Measurements from ENCODE around the gene P3H3. TPM values are rescaled to one million over a fixed set of nuclear protein-coding genes. Genes with fewer than 3 reads are reported as not detected.

P3H3 gene
- total RNA-seq, 1 donor from 2014 or later, result not detected

DNA sequence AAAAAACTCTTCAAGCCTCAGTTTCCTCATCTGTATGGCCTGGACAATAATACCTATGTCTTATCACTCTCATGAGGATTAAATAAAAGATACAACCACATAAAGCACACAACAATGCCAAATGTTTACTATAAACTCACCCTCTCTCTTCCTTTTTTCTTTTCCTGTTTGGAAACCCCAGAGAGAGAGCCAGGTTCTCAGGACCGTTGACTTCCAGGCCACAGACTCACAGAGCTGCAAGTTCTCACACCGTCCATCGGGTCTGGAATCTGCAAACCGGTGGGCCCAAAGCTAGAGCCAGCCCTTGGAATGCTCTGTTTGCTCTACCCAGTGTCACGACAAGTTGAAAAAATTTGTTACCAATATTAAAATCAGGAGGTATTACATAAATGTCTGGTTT, 43.4 kb upstream of the P3H3 start:
- DNase-seq (no peak), ATAC-seq (ENCODE audit: low read depth) (no peak)
- H3K4me1 Mint-ChIP-seq, result no peaks in the 10 kb centered on the region
- POLR2A ChIA-PET, result interaction anchor here (0.6 to 1.2 kb wide), 2 partner anchors 32 to 67 kb away, joined by 3 read pairs; partner anchors contain the start of genes MLF2 and USP5
- intact Hi-C loops (cut with micrococcal nuclease), result no loop called here
- CTCF ChIA-PET, result interaction anchor here (1.0 to 1.5 kb wide), 3 partner anchors 16 to 31 kb away, joined by 3 read pairs; no protein-coding TSS in a partner anchor
- no peaks in the 10 kb centered on the region for H3K27me3 Mint-ChIP-seq
- no peak overlapping the region for H3K27ac Mint-ChIP-seq
- H3K4me3 Mint-ChIP-seq, result no peak overlapping the region
- H3K9me3 Mint-ChIP-seq, result no peaks in the 10 kb centered on the region
- no peaks in the 10 kb centered on the region for H3K36me3 Mint-ChIP-seq (ENCODE audit: low read depth)
- TF ChIP-seq, protein P1, sequence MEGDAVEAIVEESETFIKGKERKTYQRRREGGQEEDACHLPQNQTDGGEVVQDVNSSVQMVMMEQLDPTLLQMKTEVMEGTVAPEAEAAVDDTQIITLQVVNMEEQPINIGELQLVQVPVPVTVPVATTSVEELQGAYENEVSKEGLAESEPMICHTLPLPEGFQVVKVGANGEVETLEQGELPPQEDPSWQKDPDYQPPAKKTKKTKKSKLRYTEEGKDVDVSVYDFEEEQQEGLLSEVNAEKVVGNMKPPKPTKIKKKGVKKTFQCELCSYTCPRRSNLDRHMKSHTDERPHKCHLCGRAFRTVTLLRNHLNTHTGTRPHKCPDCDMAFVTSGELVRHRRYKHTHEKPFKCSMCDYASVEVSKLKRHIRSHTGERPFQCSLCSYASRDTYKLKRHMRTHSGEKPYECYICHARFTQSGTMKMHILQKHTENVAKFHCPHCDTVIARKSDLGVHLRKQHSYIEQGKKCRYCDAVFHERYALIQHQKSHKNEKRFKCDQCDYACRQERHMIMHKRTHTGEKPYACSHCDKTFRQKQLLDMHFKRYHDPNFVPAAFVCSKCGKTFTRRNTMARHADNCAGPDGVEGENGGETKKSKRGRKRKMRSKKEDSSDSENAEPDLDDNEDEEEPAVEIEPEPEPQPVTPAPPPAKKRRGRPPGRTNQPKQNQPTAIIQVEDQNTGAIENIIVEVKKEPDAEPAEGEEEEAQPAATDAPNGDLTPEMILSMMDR (IDR thresholded peaks at IDR 0.05), result no peak

DNA sequence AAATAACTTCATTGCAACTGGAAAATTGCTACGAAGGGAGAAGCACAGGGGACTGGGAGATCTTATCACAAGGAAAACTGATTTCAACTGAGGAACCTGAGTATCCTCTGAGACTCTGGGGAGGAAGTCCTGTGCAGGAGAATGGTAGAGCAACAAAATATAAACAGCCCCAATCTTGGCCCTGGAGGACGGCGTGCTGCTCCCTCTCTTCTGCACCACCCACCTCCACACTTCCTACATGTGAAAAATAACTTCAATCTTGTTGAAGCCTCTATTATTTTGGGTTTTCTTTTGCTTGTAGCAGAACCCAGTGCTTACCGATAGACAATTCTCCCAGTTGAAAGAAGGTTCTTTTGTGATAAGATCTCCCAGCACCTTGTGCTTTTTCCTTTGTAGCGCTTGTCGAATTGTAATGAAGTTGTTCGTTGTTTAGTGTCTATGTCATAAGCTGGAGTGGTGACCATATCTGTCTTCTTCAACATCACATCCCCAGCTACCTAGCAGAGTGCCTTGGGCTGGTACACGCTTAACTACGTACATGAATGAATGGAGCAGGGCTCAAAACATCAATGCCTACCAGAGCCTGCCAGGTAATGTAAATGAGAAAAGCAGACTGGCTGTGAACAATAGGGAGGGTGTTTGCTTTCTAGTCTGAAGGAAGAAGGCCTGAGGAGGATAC, 41.7 kb upstream of the P3H3 start:
- H3K9me3 Mint-ChIP-seq, result no peaks in the 10 kb centered on the region
- intact Hi-C loops (cut with micrococcal nuclease), result no loop called here
- no peaks in the 10 kb centered on the region for H3K27me3 Mint-ChIP-seq
- H3K27ac Mint-ChIP-seq, result no peak overlapping the region
- ChIA-PET CTCF (no interaction called here), POLR2A (interaction anchor here (1.1 kb wide), 1 partner anchor 34 kb away, joined by 3 read pairs; the partner anchor contains the start of gene MLF2)
- H3K4me3 Mint-ChIP-seq, result no peak overlapping the region
- ATAC-seq (ENCODE audit: low read depth) (no peak), DNase-seq (no peak)
- no peaks in the 10 kb centered on the region for H3K36me3 Mint-ChIP-seq (ENCODE audit: low read depth)
- TF ChIP-seq, protein P1 (IDR thresholded peaks at IDR 0.05), result no peak
- H3K4me1 Mint-ChIP-seq, result no peaks in the 10 kb centered on the region

DNA sequence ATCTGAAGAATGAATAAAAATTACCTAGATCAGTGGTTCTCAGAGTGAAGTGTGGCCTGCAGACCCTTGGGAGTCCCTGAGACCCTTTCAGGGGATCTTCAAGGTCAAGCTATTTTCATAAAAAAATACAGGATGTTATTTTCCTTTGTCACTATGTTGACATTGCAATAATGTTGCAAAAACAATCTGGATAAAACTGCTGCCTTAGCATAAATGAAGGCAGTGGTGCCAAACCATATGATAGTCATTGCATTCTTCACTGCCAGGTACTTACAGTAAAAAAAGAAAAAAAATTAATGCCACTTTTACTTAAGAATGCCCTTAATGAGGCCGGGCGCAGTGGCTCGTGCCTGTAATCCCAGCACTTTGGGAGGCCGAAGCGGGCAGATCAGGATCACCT, 40.9 kb upstream of the P3H3 start:
- intact Hi-C loops (cut with micrococcal nuclease), result no loop called here
- Mint-ChIP-seq H3K36me3 (ENCODE audit: low read depth) (no peaks in the 10 kb centered on the region), H3K27ac (no peak overlapping the region), H3K9me3 (no peaks in the 10 kb centered on the region), H3K4me3 (no peak overlapping the region), H3K4me1 (peaks cover 7% of the 10 kb centered on the region), H3K27me3 (peaks cover 4% of the 10 kb centered on the region)
- DNase-seq (no peak), ATAC-seq (ENCODE audit: low read depth) (no peak)
- CTCF ChIA-PET, result no interaction called here
- TF ChIP-seq, protein P1 (IDR thresholded peaks at IDR 0.05), result no peak
- POLR2A ChIA-PET, result interaction anchor here (1.1 kb wide), 1 partner anchor 34 kb away, joined by 3 read pairs; the partner anchor contains the start of gene MLF2

DNA sequence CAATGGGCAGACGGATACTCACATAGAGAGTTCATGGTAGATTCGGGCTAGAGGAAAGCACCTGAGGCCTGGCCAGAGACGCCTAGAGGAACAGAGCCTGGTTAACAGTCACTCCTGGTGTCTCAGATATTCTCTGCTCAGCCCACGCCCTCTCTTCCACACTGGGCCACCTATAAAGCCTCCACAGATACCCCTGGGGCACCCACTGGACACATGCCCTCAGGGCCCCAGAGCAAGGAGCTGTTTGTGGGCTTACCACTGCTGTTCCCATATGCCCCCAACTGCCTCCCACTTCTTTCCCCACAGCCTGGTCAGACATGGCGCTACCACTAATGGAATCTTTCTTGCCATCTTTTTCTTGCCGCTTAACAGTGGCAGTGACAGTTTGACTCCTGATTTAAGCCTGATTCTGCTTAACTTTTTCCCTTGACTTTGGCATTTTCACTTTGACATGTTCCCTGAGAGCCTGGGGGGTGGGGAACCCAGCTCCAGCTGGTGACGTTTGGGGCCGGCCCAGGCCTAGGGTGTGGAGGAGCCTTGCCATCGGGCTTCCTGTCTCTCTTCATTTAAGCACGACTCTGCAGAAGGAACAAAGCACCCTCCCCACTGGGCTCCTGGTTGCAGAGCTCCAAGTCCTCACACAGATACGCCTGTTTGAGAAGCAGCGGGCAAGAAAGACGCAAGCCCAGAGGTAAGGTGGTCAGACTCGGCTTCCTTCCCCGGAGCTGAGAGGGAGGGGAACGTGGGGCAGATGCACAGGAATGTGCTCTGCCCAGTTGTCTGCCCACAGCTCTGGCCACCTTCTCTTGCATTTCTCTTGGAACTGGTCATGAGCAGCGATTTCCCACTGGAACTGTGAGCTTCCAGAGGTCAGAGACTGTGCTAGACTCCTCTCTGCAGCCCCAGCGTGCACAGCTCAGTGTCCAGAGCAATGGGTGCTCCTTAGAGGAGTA, 39.0 kb upstream of the P3H3 start, which contains the start of gene CD4:
TSS of gene CD4 (plus strand) at position 557 of the 953 bp plus-strand sequence. CDS start 10,611 bp downstream, outside the sequence.
- TF ChIP-seq, protein P1 (IDR thresholded peaks at IDR 0.05), result no peak
- ATAC-seq (ENCODE audit: low read depth) (no peak), DNase-seq (no peak)
- H3K36me3 Mint-ChIP-seq (ENCODE audit: low read depth), result no peaks in the 10 kb centered on the region
- intact Hi-C loops (cut with micrococcal nuclease), result no loop called here
- no peak within 1 kb of the TSS for H3K4me3 Mint-ChIP-seq
- H3K27ac Mint-ChIP-seq, result no peak within 1 kb of the TSS
- CTCF ChIA-PET, result interaction anchor here (1.2 kb wide), 1 partner anchor 45 kb away, joined by 3 read pairs; no protein-coding TSS in a partner anchor
- no peaks in the 10 kb centered on the region for H3K9me3 Mint-ChIP-seq
- H3K4me1 Mint-ChIP-seq, result peaks cover 19% of the 10 kb centered on the region
- POLR2A ChIA-PET, result interaction anchor here (0.8 kb wide), 1 partner anchor 255 kb away, joined by 3 read pairs; no protein-coding TSS in a partner anchor
- H3K27me3 Mint-ChIP-seq, result peaks cover 5% of the 10 kb centered on the region
